ENCODE measurements around the gene LMOD1. TPM values are rescaled to one million over a fixed set of nuclear protein-coding genes. Genes with fewer than 3 reads are reported as not detected.

LMOD1 gene
- total and polyA plus RNA-seq, 2 donors (not counting 3 experiments of a cell fraction or from before 2014, with no cell fraction given): 0.19 to 0.33 TPM

- H3K9me1 ChIP-seq (replicated peaks; ENCODE audit: control insufficient read depth, extremely low read depth, insufficient read depth, low read length): no peaks in the 10 kb centered on the region
- H3K27ac ChIP-seq (ENCODE audit: insufficient read depth, low read depth, low read length): no peak overlapping the region
- no peak overlapping the region for H3K9ac ChIP-seq (replicated peaks; ENCODE audit: extremely low read depth, insufficient read depth, low read length)
- H3K4me2 ChIP-seq (ENCODE audit: insufficient read depth, low read length): no peak overlapping the region
- TF ChIP-seq JUN (IDR thresholded peaks at IDR 0.05; ENCODE audit: borderline replicate concordance, insufficient read depth, insufficient read length, low read depth) (no peak), GATA2 (IDR thresholded peaks at IDR 0.05; ENCODE audit: insufficient read depth, insufficient read length, low read depth, low read length) (no peak), FOS (IDR thresholded peaks at IDR 0.05; ENCODE audit: borderline replicate concordance, insufficient read depth, low read length) (no peak), MYC (IDR thresholded peaks at IDR 0.05; ENCODE audit: low read depth, low read length) (no peak), POLR2AphosphoS5 (IDR thresholded peaks at IDR 0.05; ENCODE audit: insufficient read depth, low read depth, low read length) (no peak), POLR2A (IDR thresholded peaks at IDR 0.05; ENCODE audit: low read depth, low read length) (no peak), EZH2 (IDR thresholded peaks at IDR 0.05; ENCODE audit: borderline replicate concordance, low read depth, low read length, severe bottlenecking) (no peak)
- TF ChIP-seq, protein P1, sequence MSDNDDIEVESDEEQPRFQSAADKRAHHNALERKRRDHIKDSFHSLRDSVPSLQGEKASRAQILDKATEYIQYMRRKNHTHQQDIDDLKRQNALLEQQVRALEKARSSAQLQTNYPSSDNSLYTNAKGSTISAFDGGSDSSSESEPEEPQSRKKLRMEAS (IDR thresholded peaks at IDR 0.05; ENCODE audit: insufficient read depth, insufficient read length): no peak
- TF ChIP-seq, protein P2, sequence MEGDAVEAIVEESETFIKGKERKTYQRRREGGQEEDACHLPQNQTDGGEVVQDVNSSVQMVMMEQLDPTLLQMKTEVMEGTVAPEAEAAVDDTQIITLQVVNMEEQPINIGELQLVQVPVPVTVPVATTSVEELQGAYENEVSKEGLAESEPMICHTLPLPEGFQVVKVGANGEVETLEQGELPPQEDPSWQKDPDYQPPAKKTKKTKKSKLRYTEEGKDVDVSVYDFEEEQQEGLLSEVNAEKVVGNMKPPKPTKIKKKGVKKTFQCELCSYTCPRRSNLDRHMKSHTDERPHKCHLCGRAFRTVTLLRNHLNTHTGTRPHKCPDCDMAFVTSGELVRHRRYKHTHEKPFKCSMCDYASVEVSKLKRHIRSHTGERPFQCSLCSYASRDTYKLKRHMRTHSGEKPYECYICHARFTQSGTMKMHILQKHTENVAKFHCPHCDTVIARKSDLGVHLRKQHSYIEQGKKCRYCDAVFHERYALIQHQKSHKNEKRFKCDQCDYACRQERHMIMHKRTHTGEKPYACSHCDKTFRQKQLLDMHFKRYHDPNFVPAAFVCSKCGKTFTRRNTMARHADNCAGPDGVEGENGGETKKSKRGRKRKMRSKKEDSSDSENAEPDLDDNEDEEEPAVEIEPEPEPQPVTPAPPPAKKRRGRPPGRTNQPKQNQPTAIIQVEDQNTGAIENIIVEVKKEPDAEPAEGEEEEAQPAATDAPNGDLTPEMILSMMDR (IDR thresholded peaks at IDR 0.05; ENCODE audit: extremely low read depth in 1 of 2, insufficient read depth in 1 of 2, low read depth in 1 of 2, low read length in 2 of 2): no peak
- FAIRE-seq (no peak), DNase-seq (ENCODE audit: low read depth, low spot score) (no peak)
- dilution Hi-C loops (cut with MboI; ENCODE audit: extremely low pct_ligation_motif_present, low sequenced_read_pairs) (no loop called here), intact Hi-C loops (cut with micrococcal nuclease) (no loop called here)
- BruUV-seq (replicated peaks): no TSS peak
- H3K4me1 ChIP-seq (ENCODE audit: control insufficient read depth, extremely low read depth, insufficient read depth, low read length): peaks cover 16% of the 10 kb centered on the region
- H3K27me3 ChIP-seq (ENCODE audit: control insufficient read depth in 2 of 2, insufficient read depth in 2 of 2, low read length in 2 of 2): no peaks in the 10 kb centered on the region
- H4K20me1 ChIP-seq (replicated peaks; ENCODE audit: control insufficient read depth, extremely low read depth, insufficient read depth, low read length): no peaks in the 10 kb centered on the region
- H3K36me3 ChIP-seq (ENCODE audit: control insufficient read depth in 2 of 2, extremely low read depth in 1 of 2, insufficient read depth in 2 of 2, low read length in 2 of 2): no peaks in the 10 kb centered on the region
- ChIA-PET POLR2A (interaction anchor here (0.6 kb wide), 1 partner anchor 57 kb away, joined by 3 read pairs; no protein-coding TSS in a partner anchor), CTCF (interaction anchor here (10.8 kb wide), 1 partner anchor 68 kb away, joined by 577 read pairs; no protein-coding TSS in a partner anchor)
- no peaks in the 10 kb centered on the region for H3K9me3 ChIP-seq (replicated peaks; ENCODE audit: control insufficient read depth, insufficient read depth, low read length)
- no peaks in the 10 kb centered on the region for H3K79me2 ChIP-seq (ENCODE audit: control insufficient read depth, insufficient read depth, low read length)
- H3K4me3 ChIP-seq (replicated peaks in 1 of 3; ENCODE audit: insufficient read depth in 1 of 3, low read depth in 1 of 3, low read length in 3 of 3): no peak overlapping the region
- no peak overlapping the region for H2AFZ ChIP-seq (ENCODE audit: low read depth, low read length)
Observed at GRCh38 chr1:201900476-201900875, 45.9 kb downstream of the LMOD1 start.

Data from endothelial cell of umbilical vein (primary cell).